Adrenal gland (tissue), 12 donors: ENCODE results near the gene PPM1E. TPM values are rescaled to one million over a fixed set of nuclear protein-coding genes. Genes with fewer than 3 reads are reported as not detected.

ENCODE experiments used
- DNase-seq, 7 donors: peaks; one replicate each; pipeline ENCODE4 v3.0.0-alpha.2; 2019 to 2020
- H3K27ac ChIP-seq, 5 donors: fragments of 200-600 bp; sonication (generic) in 4 of 5; 1 replicate in 3 of 5; 2 replicates in 2 of 5; pipeline versions ENCODE4 v1.5.1 to v1.8.0; 2016 to 2020; ENCODE audit warnings: mild to moderate bottlenecking in 1 of 5
- H3K27me3 ChIP-seq: fragments of 200-600 bp; 2 replicates; pipeline ENCODE4 v1.8.0; 2021
- H3K36me3 ChIP-seq, 2 donors: fragments of 200-600 bp; replicated peaks in 1 of 2; 1 replicate in 1 of 2; 2 replicates in 1 of 2; pipeline versions ENCODE4 v1.5.1 to v1.8.0; 2018 to 2022
- H3K4me1 ChIP-seq, 2 donors: fragments of 200-600 bp; replicated peaks in 1 of 2; 1 replicate in 1 of 2; 2 replicates in 1 of 2; pipeline versions ENCODE4 v1.5.1 to v1.8.0; 2018 to 2021
- H3K4me3 ChIP-seq, 4 donors: fragments of 200-600 bp; sonication (generic) in 3 of 4; one replicate each; pipeline ENCODE4 v1.5.1; 2016 to 2018
- H3K9me3 ChIP-seq, 3 donors: fragments of 200-600 bp; sonication (generic) in 1 of 3; replicated peaks in 1 of 3; 1 replicate in 2 of 3; 2 replicates in 1 of 3; pipeline versions ENCODE4 v1.5.1 to v1.8.0; 2016 to 2021
- POLR2A ChIP-seq, 2 donors: fragments of 450-650 bp; IDR thresholded peaks; one replicate each; pipeline ENCODE4 v1.6.1; 2017; ENCODE audit warnings: antibody characterized with exemption in 2 of 2, mild to moderate bottlenecking in 2 of 2, moderate library complexity in 1 of 2
- WGBS, 4 donors: extraction: QIAGEN DNeasy Blood & Tissue Kit in 2 of 4; methylation state at CpG; one replicate each; pipeline versions ENCODE4 v1.1.5 to v1.1.7; 2013 to 2017; 5-methylcytosine and 5-hydroxymethylcytosine counted together
- intact Hi-C, 2 donors: fragments of 100-400 bp; cut with DNase I; formaldehyde crosslinking; loops; one replicate each; pipeline versions ENCODE4 v1.14.1 to v1.15.0; 2022 to 2023
- polyA plus RNA-seq, 3 donors: library from polyadenylated mRNA; stranded (reverse); fragments of 200-250 nt in 2 of 3; fragments of 350-450 nt in 1 of 3; fragmentation: Illumina TruSeq in 1 of 3; extraction: RNeasy Lipid Tissue Mini Kit (QIAGEN cat#74804) in 1 of 3; gene quantifications; one replicate each; pipeline ENCODE4 v1.2.3, GENCODE V29; 2013 to 2014
- total RNA-seq, 9 donors: library from RNA; depleted of rRNA in 4 of 9; stranded (reverse); fragments of >200 nt in 4 of 9; fragments of 120-200 nt in 1 of 9; fragmentation: NEBNext Ultra II Directional in 1 of 9; extraction: Animal tissue kit (Norgen Biotek cat#: 25700) in 1 of 9; gene quantifications; one replicate each; pipeline versions ENCODE4 v1.1.0 to v1.2.4, GENCODE V29; 2013 to 2023
- TF ChIP-seq, protein P1 (sequence below), 6 experiments: fragments of 450-650 bp in 4 of 6; fragments of 200-600 bp in 2 of 6; sonication (generic) in 1 of 6; IDR thresholded peaks; 1 replicate in 5 of 6; 2 replicates in 1 of 6; pipeline versions ENCODE4 v1.5.1 to v1.8.0; 2016 to 2021; ENCODE audit warnings: antibody characterized with exemption in 6 of 6, mild to moderate bottlenecking in 2 of 6, moderate library complexity in 1 of 6
- donor health status: healthy with polysubstance abuse.
- donor health status: Bipolar disorder and iron deficiency.
- donor health status: DM: yes; HTN: yes; CAD: no.
- donor health status: DM: no; HTN: no; CAD: no.
- donor health status: DM: no; HTN: no; CAD: no.
- donor health status: DM: yes; HTN: yes; CAD: no.

The PPM1E gene
- total and polyA plus RNA-seq, 12 donors: 1.8 to 22.7 (median 11.3) TPM

DNA sequence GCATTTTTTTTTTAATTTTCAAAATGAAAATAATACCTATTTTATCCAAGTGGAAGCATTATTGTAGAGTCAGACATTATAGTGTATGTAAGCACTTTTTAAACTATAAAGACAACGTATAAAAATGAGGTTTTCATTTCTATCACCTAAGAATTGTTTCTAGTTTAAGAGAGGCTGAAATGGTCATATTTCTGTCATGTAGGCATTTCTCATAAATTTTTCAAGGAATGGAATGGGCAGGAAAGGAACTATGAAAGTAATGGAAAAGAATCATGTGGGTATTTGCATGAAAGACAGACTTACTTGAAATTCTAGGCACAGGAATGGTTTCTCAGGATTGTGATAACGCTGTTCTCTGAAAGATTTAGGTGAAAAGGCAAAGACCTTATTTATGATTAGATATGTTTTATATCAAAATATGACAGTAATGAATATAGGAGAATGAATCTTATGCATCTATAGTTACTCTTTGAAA is 67.4 kb downstream of the PPM1E start:
- no peak for DNase-seq
- no peaks in the 10 kb centered on the region for H3K36me3 ChIP-seq
- H3K4me1 ChIP-seq: peaks cover 4 to 14% of the 10 kb centered on the region in 2 donors
- no peak for TF ChIP-seq POLR2A (IDR thresholded peaks at IDR 0.05)
- TF ChIP-seq, protein P1, sequence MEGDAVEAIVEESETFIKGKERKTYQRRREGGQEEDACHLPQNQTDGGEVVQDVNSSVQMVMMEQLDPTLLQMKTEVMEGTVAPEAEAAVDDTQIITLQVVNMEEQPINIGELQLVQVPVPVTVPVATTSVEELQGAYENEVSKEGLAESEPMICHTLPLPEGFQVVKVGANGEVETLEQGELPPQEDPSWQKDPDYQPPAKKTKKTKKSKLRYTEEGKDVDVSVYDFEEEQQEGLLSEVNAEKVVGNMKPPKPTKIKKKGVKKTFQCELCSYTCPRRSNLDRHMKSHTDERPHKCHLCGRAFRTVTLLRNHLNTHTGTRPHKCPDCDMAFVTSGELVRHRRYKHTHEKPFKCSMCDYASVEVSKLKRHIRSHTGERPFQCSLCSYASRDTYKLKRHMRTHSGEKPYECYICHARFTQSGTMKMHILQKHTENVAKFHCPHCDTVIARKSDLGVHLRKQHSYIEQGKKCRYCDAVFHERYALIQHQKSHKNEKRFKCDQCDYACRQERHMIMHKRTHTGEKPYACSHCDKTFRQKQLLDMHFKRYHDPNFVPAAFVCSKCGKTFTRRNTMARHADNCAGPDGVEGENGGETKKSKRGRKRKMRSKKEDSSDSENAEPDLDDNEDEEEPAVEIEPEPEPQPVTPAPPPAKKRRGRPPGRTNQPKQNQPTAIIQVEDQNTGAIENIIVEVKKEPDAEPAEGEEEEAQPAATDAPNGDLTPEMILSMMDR (IDR thresholded peaks at IDR 0.05): no peak
- no peaks in the 10 kb centered on the region for H3K27me3 ChIP-seq
- H3K4me3 ChIP-seq: peak overlapping the region in 1 of 4 donors; percentile 14
- no peaks in the 10 kb centered on the region for H3K9me3 ChIP-seq
- 57 to 69% (median 65%) methylated on average over 2 of the region's 2 CpGs for WGBS, 4 donors
- H3K27ac ChIP-seq: peak overlapping the region in 1 of 5 donors; percentile 1
- intact Hi-C loops: no loop called here

DNA sequence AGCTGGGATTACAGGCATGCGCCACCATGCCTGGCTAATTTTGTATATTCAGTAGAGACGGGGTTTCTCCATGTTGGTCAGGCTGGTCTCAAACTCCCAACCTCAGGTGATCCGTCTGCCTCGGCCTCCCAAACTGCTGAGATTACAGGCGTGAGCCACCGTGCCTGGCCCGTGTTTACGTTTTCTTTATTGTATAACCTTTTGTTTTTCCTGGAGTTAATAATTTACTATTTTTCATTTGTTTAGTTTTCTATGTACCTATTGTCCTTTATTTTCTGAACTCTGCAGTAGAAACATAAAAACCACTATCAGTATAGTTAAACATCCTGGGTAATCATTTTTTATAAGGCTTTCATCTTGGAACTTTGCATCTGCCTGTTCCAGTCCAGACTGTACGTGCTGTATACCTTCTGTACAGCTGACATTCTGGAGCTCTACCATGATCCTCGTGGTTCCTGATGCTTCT is 73.6 kb downstream of the PPM1E start:
- 93 to 95% (median 94%) methylated on average over 10 of the region's 10 CpGs for whole genome bisulfite sequencing, 4 donors
- TF ChIP-seq POLR2A (IDR thresholded peaks at IDR 0.05): no peak
- H3K27ac ChIP-seq: no peak overlapping the region
- H3K4me1 ChIP-seq: no peaks in the 10 kb centered on the region
- no peak overlapping the region for H3K4me3 ChIP-seq
- DNase-seq: no peak
- intact Hi-C loops: no loop called here
- H3K9me3 ChIP-seq: no peaks in the 10 kb centered on the region
- H3K27me3 ChIP-seq: no peaks in the 10 kb centered on the region
- H3K36me3 ChIP-seq: no peaks in the 10 kb centered on the region

DNA sequence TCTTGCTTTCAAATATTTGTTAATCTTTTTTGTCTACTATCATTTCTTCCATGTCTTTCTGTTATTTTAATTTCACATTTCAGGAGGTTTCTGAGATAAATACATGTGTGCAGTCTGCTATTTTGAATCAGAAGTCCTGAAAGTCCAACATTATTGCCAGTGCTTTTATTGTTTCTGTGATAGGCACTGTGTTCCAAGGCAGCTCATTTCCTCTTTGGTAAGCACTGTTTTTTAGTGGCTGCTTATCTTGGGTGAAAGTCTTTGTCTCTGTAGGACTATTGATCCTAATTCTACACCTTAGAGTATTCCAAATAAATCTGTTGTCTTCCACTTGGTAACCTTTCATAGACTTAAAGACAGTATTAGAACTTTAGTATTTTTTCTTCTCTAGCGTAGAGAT is 76.1 kb downstream of the PPM1E start:
- H3K4me1 ChIP-seq: no peaks in the 10 kb centered on the region
- WGBS, 4 donors: 94 to 97% (median 96%) methylated on average over 1 of the region's 1 CpG
- H3K27ac ChIP-seq: no peak overlapping the region
- no peak for DNase-seq
- H3K36me3 ChIP-seq: no peaks in the 10 kb centered on the region
- no peak for TF ChIP-seq POLR2A (IDR thresholded peaks at IDR 0.05)
- TF ChIP-seq, protein P1 (IDR thresholded peaks at IDR 0.05): no peak
- intact Hi-C loops: no loop called here
- H3K27me3 ChIP-seq: no peaks in the 10 kb centered on the region
- no peak overlapping the region for H3K4me3 ChIP-seq
- no peaks in the 10 kb centered on the region for H3K9me3 ChIP-seq

DNA sequence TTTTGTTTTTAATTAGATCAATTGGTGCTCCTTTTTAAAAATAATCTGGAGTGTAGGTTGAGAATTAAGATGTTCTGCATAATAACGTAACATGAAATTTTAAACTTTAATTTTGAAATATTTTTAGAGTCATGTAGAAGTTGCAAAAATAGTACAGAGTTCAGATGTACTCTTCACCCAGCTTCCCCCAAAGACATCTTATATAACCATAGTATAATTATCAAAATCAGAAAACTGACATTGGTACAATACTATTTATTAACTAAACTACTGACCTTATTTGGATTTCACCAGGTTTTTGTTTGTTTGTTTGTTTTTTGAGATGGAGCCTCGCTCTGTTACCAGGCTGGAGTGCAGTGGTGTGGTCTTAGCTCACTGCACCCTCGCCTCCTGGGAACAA is 76.9 kb downstream of the PPM1E start:
- no peaks in the 10 kb centered on the region for H3K4me1 ChIP-seq
- H3K4me3 ChIP-seq: no peak overlapping the region
- WGBS, 4 donors: 91 to 100% (median 95%) methylated on average over 3 of the region's 3 CpGs
- no peak overlapping the region for H3K27ac ChIP-seq
- no peaks in the 10 kb centered on the region for H3K9me3 ChIP-seq
- TF ChIP-seq POLR2A (IDR thresholded peaks at IDR 0.05): no peak
- TF ChIP-seq, protein P1 (IDR thresholded peaks at IDR 0.05): no peak
- no peaks in the 10 kb centered on the region for H3K36me3 ChIP-seq
- no peaks in the 10 kb centered on the region for H3K27me3 ChIP-seq
- intact Hi-C loops: no loop called here
- DNase-seq: no peak

DNA sequence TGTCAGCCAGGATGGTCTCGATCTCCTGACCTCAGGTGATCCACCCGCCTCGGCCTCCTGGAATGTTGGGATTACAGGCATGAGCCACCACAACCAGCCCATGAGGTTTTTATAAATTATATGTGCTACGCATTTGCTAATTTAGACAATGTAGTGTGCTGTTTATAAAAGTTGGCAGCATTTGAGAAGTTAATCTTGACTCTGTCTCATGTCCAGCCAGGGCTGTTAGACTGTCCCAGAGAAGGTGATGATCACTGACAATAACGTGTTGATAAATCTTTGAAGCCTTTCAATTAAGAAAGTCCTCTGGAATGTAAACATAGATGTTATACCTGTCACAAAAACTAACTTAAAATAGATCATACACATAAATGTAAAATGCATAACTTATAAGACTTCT is 82.0 kb downstream of the PPM1E start:
- 82 to 88% (median 86%) methylated on average over 5 of the region's 5 CpGs for WGBS, 4 donors
- TF ChIP-seq POLR2A (IDR thresholded peaks at IDR 0.05): no peak
- TF ChIP-seq, protein P1 (IDR thresholded peaks at IDR 0.05): no peak
- intact Hi-C loops: no loop called here

More for the DNA sequence above, 82.0 kb downstream of the PPM1E start:
- H3K27me3 ChIP-seq: no peaks in the 10 kb centered on the region
- H3K27ac ChIP-seq: no peak overlapping the region
- H3K4me1 ChIP-seq: no peaks in the 10 kb centered on the region
- no peak for DNase-seq
- no peaks in the 10 kb centered on the region for H3K9me3 ChIP-seq
- H3K36me3 ChIP-seq: no peaks in the 10 kb centered on the region
- H3K4me3 ChIP-seq: no peak overlapping the region
